ENCODE measurements around the gene DUS2.
"Not testable (repeated sequence)": the region's sequence is repeated elsewhere in the genome, so short reads cannot be mapped to it uniquely, and the experiment has no call there.

Gene DUS2
- total RNA-seq, result 14.1 to 27.6 reads per million in 2 experiments

DNA sequence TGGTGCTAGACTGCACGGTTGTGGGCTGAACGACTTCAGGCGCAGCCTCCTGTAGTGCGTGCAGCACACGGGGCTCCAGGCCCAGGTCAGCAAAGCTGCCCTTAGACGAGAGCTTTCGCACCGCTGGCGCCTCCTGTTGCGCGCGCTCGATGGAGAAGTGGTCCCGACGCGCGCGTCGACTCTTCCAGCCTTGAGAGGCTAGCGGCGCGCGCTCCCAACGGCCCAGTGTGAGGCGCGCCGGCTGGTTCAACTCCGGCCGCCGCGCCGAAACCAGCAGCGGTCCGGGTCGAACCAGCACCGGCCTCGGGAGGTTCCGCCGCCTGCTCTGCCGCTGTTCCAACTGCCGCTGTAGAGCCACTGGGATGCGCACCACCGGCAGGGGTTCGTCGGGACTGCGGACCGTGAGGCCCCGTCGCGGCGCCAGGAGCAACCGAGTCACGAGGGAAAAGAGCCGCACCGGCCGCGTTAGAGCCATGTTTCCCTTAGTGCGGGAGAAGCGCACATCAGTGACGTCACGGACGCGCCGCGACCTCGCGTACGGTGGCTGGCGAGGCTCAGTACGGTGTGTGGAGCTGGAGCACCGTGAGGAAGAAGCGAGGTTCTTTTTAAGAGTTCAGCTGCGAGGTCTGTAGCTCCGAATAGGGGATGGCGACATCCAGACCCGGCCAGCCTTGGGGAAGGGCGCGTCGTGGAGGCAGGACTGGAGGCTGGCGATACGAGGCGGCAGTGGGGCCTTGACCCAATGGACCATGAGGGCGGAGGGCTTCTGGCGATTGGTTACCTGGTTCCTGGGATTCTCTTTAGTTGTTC lies at the start of gene DUS2, which contains the start of gene DDX28:
TSS of gene DUS2 (plus strand) at position 557 of the 810 bp plus-strand sequence. CDS start 14,740 bp downstream, outside the sequence.
TSS of gene DDX28 (minus strand) at position 505 of the 810 bp plus-strand sequence. CDS start at position 475, 30 bp downstream.
- peak; percentile 90 for DNase-seq (ENCODE audit: low read depth)

DNA sequence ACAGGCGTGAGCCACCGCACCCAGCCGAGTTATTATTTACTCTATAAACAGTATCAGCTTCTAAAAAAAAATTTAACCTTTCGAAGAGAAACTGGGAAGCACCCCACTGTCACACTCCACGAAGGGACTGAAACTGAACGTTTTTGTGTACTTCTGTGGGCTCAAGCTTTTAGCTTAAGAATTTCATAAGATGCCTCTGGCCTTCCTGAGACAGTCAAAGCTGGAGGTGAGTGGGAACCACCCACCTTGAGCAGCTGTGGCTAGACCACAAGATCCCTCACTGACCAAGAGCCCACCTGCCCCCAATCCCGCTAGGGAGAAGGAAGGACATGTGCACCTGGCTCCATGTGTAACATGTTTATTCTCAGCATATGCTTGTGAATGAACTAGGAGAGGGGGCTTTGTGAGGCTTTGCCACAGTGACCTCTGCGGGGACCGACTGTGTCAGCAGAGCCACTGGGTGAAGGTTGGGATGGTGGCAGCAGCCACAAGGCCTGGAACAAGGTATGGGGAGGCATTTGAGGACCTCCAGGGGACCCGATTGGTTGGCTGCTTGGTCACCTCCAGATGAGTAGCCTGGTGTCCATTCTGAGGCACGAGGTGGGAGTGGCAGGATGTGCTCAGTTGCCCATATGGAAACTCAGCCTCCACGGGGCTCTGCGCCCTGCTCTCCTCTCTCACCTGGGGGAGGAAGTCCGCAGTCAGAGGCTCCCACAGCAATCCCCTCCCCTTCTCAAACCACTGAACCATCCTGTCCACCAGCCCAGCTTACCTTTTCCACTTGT lies 47.6 kb upstream of the DUS2 start:
- DNase-seq (ENCODE audit: low read depth), result no peak

DNA sequence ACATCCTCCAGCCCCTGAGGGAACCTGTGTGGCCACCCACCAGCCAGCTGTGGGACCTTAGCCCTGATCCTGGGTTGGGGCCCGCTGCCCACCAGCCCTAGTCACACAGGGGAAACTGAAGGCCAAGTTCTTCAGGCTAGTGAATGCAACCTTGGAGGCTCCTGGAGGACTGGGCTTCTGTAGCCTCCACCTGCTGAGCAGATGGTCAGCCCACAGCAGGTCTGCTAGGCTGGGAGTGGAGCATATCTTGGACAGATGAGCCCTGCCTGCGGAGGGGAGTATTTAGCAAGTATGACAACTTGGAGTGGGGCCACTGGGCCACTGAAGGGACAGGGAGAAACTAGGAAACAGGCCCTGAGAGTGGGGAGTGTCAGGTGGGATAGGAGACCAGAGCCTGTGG lies 46.9 kb upstream of the DUS2 start:
- no peak for DNase-seq (ENCODE audit: low read depth)

DNA sequence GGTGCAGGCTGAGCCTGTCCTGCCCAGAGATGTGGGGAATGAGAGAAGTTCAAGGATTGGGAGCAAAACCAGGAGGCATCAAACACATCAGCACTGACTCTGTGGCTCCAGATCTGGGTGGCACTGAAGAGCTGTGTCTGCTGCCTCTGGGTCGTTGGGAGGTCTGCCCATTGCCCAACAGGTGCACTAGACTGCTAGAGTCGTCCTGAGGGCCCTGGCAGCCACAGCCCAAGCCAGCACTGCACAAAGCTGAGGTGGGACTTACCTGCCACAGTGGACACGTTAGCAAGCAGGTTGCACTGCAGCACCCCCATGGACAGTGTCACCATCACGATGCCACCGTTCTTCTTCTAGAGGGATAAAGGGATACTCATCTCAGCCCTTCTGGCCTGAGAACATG lies 46.1 kb upstream of the DUS2 start:
- no peak for DNase-seq (ENCODE audit: low read depth)

DNA sequence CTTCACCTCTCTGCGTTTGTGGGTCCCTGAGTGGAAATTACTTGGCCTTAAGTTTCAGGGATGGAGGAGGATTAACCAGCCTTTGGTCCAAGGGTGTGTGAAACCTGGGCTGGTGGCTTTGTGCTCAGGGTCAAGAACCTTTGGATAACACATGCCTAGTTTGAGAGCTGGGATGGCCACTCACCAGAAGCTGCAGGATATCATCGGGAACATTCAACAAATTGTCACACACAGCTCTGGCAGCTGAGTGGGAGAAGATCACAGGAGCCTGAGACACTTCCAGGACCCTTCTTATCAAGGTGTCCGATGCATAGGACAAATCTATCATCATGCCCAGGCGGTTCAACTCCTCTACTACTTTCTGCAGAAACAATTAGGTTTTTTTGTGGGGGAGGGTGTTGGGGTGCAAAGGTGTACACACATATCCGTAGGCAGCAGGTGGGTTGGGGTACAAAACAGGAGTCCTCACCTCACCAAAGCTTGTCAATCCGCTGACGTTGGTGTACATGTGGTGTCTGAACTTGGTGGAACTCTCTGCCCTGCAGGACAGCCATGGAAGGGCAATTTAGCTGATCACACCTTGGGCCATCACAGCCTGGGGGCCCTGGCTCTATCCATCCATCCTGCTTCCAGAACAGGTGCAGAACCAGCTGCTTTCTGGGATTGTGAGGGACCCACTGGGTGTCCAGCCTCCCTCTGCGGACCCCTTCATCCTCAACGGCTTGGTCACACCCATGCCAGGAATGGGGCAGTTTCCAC lies 45.4 kb upstream of the DUS2 start:
- no peak for DNase-seq (ENCODE audit: low read depth)

DNA sequence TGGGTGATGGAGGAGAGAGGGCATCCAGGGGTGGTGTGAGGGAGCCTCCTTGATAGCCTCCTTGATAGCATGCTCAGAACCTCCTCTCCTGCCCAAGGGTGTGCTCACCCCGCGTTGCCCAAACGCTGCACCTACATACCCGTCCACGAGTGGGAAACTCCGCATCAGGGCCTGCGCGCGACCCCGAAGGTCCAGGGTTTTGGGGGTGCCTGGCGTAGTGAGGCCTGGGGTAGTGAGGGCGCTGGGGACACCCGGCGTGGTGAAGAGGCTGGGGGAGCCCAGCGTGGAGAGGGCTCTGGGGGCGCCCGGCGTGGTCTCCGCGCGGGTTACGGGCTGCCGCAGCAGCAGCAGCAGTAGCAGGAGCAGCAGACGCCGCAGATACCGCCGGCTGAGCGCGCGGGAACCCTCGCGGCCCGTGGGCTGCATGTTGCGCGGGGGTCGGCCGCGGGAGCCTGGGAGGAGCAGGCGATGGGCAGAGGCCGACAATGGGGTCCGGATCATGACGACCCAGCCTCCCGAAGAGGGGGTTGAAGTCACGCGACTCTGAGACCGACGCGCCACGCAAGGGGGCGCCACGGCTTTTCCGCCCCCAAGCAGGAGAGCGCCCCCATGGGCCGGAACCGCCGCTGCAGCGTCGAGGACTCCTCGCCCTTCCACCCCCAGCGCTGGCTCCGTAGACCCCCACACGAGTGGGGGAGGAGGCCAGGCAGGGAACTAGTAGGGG lies 43.0 kb upstream of the DUS2 start, which contains the start of gene DPEP3:
TSS of gene DPEP3 (minus strand) at position 545 of the 724 bp plus-strand sequence. CDS start at position 426, 119 bp downstream.
- no peak for DNase-seq (ENCODE audit: low read depth)

DNA sequence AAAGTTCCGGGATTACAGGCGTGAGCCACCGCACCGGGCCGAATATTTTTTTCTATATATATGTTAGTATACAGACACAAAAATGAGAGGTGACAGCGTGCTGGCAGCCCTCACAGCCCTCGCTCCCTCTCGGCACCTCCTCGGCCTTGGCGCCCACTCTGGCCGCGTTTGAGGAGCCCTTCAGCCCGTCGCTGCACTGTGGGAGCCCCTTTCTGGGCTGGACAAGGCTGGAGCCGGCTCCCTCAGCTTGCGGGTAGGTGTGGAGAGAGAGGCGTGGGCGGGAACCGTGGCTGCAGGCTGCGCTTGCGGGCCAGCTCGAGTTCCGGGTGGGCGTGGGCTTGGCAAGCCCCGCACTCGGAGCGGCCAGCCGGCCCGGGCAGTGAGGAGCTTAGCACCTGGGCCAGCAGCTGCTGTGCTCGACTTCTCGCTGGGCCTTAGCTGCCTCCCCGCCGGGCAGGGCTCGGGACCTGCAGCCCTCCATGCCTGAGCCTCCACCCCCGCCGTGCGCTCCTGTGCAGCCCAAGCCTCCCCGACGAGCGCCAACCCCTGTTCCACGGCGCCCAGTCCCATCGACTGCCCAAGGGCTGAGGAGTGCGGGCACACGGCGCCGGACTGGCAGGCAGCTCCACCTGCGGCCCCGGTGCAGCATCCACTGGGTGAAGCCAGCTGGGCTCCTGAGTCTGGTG lies 40.9 kb upstream of the DUS2 start:
- DNase-seq (ENCODE audit: low read depth), result no peak

DNA sequence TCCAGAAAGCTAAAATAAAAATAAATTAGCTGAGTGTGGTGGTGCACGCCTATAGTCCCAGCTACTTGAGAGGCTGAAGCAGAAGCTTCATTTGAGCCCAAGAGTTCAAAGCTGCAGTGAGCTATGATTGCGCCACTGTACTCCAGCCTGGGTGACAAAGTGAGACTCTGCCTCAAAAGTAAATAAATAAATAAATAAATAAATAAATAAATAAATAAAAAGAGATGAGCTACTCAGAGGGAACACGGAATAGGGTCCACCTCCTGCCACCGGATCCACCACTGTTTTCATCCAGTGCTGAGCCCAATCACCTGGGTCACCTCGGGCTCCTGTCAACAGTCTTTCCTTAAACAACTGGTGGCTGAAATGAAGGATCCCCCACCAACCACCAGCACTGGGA lies 36.1 kb upstream of the DUS2 start:
- DNase-seq (ENCODE audit: low read depth), result no peak

DNA sequence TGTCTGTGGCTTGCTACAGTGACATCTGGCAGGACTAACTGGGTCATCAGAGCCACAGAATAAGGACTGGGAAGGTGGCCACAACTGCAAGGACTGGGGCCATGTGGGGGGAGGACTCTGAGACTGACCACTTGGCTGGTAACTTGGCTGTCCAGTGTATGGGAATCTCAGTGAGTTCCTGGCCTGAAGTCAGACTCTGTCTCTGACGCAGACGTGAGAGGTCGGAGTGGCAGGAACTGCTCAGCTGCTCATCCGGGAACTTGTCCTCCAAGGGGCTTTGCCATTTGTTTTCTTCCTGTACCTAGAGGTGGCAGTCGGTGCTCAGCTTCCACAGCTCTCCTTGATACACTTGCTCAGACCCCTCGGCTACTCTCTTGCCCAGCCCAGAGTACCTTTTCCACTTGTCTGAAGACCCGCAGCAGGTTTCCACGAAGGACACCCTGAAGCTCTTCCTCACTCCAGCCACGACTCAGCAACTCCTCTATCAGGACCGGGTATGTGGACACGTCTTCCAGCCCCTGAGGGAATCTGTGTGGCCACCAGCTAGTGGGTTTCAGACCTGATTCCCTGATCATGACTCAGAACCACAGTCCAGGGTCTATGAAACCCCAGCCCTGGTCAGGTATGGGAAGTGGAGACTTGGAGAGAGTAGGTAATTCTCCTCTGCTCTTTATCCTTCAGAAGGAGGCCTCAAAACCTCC lies 35.5 kb upstream of the DUS2 start:
- no peak for DNase-seq (ENCODE audit: low read depth)

DNA sequence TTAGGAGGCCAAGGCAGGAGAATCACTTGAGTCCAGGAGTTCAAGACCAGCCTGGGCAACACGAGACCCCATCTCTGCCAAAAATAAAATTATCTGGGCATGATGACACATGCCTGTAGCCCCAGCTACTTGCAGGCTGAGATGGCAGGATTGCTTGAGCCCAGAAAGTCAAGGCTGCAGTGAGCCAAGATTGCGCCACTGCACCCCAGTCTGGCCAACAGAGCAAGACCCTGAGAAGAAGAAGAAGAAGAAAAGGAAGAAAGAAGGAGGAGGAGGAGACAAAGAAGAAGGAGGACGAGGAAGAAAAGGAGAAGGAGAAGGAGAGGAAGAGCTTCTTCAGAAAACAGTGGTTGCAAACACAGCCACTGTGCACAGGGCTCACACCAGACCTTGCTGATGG lies 34.4 kb upstream of the DUS2 start:
- DNase-seq (ENCODE audit: low read depth), result no peak

DNA sequence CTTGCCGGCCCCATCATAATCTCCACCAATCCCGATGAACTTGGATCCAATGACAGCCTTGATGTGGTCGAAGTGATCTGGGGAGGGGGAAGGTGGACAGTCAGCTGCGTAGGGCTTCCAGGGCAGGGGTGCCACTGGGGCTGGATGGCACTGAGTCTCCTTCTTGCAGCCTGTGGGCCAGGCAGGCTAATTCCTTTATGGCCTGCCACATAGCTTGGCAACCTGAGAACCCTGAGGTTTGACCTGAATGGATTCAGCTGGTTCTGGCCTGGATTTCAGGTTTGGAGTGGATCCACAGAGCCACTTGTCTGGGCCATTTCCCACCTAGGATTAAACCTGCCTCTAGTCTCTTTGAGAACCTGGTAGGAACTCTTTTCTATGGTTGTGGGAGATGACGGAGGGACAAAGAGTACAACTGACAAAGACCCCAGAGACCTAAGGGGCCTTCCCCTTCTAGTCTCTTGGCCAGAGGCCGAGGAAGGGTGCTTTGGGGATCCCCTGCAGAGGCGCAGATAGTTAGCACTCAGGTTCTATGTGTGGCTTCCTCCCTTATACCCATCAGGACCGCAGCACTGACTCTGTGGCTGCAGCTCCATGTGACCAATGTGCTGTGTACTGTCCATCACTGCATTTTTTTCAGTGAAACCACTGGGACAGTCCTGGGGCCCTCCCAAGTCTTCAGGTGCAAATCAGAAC lies 33.6 kb upstream of the DUS2 start:
- no peak for DNase-seq (ENCODE audit: low read depth)

DNA sequence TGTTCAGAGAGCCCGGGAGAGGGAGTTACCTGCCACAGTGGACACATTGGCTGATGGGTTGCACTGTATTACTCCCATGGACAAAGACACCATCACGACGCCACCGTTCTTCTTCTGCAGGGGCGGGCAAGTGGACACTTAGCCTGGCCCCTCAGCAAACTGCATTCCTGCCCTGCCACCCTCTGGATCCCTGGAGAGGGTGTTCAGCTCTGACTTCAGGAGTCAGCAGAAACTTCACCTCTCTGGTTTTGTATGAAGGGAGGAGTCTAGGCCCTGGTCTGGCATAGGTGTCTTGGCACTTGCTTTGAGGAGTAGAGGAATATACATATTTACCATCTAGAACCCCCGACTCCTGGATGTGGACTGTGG lies 33.1 kb upstream of the DUS2 start:
- no peak for DNase-seq (ENCODE audit: low read depth)

DNA sequence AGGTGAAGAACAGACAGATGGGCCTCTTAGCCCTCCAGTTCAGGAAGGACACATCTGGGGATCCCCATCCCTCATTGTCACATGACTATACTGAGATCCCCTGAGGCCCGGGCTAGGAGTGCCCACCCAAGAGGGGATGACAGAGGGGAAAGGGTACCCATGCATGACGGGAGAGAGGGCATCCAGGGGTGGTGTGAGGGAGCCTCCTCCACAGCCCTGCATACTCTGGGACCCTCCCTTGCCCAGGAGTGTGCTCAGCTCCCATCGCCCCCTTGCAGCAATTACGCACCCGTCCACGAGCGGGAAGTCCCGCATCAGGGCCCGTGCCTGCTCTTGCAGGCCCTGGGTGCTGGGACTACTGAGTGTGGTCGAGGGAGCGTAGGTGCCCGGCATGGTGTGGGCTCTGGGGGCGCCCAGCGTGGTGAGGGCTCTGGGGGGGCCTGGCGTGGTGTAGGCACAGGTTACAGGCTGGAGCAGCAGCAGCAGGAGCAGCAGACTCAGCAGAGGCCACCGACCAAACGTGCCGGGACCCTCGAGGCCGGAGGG lies 30.4 kb upstream of the DUS2 start:
- DNase-seq (ENCODE audit: low read depth), result no peak

DNA sequence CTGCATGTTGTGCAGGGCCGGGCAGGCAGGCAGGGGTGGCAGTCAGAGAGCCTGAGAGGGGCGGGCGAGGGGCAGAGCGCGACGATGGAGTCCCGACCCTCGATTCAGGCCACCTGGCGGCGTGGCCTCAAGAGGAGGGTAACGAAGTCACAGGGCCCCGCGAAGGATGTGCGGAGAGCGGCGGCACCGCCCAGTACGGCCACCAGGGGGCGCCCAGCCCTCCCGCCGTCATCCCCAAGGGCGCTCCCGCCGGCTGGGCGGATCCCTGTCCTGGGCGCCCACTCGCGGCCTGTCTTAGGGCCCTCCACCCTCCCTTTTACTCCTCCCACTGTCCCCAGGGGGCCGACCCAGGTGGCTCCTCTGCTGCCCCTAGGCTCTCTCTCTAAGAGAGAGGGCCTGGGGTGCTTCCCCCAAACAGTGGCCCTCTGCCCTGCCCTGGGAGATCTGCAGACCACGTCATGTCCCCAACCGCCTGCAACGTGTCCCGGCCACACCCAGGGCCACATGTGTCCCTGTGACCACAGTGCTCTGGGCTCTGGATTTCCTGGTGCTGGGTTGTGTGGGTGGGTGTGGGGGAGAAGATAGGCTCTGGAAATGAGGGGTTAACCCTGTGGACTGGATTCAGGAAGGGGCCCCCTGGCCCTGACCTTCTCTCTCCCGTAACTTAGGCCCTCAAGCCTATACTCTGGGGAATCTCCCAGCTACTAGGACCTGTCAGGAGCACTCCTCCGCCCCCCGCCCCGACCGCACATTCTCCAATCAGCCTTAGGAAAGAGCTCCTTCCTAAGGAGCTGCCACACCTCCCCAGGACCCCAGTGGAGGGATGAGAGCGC lies 29.7 kb upstream of the DUS2 start:
- peak; percentile 66 for DNase-seq (ENCODE audit: low read depth)

DNA sequence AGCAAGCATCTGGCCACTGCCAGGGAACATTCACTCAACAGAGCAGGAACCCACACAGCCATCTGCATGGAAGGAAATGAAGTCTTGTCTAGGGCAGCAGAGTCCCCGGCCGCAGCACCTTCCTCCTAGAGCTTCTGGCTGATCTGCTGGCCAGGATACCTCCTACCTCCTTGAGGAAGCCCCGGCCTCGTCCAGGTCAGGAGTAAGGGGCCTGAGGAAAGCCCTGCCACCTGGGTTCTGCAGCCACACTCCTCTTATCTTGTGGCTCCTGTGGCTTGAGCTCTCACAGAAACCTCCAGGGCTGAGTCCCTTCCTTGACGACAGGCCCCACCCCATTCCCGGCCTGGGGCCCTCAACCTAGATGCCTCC lies 29.1 kb upstream of the DUS2 start:
- not testable (repeated sequence) for DNase-seq (ENCODE audit: low read depth)

DNA sequence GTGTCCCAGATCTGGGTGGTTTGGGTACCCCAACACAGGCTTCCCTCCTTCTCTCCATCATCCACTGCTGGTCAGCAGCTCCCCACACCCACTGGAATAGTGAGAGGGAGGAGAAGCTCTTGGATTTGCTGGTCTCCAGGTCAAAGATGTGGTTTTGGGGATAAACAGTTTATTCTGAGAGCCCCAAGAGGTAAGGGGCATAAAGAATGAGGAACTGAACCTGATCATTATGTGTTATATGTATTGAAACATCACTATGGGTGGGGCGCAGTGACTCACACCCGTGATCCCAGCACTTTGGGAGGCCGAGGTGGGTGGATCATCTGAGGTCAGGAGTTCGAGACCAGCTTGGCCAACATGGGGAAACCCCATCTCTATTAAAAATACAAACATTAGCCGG lies 27.7 kb upstream of the DUS2 start:
- DNase-seq (ENCODE audit: low read depth), result no peak

DNA sequence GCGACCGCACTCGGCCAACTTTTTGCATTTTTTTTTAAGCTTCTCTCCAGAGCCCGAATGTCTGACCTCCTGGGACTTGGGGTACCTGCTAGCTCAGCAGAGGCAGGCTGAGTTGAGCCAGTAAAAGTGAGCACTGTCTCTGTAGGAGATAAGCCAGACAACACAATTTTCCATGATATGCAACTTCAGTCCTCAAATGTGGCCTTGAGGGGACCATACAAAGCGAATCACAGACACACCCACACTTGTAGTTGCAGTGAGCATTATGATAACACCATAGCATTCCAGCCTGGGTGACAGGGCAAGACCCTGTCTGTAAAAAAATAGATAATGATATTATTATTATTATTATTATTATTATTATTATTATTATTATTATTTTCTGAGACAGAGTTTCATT lies 26.4 kb upstream of the DUS2 start:
- no peak for DNase-seq (ENCODE audit: low read depth)

DNA sequence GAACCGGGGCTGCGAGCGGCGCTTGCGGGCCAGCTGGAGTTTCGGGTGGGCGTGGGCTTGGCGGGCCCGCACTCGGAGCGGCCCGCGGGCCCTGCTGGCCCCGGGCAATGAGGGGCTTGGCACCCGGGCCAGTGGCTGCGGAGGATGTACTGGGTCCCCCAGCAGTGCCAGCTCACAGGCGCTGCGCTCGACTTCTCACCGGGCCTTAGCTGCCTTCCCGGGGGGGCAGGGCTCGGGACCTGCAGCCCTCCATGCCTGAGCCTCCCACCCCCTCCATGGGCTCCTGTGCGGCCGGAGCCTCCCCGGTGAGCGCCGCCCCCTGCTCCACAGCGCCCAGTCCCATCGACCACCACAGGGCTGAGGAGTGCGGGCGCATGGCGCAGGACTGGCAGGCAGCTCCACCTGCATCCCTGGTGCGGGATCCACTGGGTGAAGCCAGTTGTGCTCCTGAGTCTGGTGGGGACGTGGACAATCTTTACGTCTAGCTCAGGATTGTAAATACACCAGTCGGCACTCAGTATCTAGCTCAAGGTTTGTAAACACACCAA lies 24.8 kb upstream of the DUS2 start:
- not testable (repeated sequence) for DNase-seq (ENCODE audit: low read depth)

Measured in T follicular helper cell (primary cell).